RWPE1 (cell line): ENCODE results near the gene HDAC11.

Experiments
- CTCF ChIA-PET: fragments of 350-600 bp; sonication (Branson Sonifier 250); formaldehyde crosslinking; extraction: SDS; loops from one replicate; lab custom pipeline; 2021; lab: Yijun Ruan, JAX
- POLR2A ChIA-PET: fragments of 400-600 bp; formaldehyde crosslinking; extraction: SDS; loops from one replicate; lab custom pipeline; 2020; ENCODE audit warnings: antibody characterized with exemption; ENCODE audit not compliant: low non-redundant PET; lab: Yijun Ruan, JAX
- DNase-seq: peaks from one replicate; pipeline ENCODE4 v3.0.0; 2012; ENCODE audit warnings: low spot score
- H3K27ac ChIP-seq: fragments of 450-650 bp; 2 replicates; pipeline ENCODE4 v1.5.1; 2017
- TF ChIP-seq, protein P1 (sequence below): fragments of 450-650 bp; conservative IDR thresholded peaks from 2 replicates; pipeline ENCODE4 v1.5.1; 2017; ENCODE audit warnings: low read depth, mild to moderate bottlenecking

Gene HDAC11

DNA sequence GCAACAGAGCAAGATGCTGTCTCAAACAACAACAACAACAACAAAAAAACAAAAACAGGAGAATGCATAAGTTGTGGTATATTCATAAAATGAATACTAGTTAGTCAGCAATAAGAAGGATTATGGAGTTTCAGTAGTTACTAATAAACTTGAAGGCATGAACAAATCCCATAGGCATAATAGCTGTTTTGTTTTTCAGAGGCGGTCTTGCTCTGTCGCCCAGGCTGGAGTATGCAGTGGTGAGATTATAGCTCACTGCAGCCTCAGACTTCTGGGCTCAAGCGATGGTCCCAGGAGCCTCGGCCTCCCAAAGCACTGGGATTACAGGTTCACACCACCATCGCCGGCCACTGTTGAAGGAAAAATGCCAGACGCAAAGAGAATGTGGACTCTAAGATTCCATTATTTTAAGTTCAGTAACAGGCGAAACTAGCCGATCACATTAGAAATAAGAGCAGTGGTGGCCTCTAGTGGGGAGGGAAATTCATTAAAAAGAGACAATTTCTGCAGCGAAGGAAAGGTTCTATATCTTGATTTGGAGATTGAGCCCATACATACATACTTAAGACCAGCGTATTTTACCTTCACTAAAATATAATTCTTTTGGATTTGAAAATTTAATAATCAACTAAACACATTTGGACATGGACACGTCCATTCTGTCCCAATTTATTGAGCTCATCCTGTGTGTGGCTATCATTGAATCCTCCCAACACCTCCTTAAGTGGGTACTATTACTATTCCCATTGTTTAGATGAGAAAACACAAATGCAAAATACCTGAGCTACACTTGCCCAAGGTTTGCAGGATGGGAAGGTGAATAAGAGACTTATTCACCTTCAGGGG, 27.4 kb upstream of the HDAC11 start:
- DNase-seq = peak; percentile 50
- TF ChIP-seq, protein P1, sequence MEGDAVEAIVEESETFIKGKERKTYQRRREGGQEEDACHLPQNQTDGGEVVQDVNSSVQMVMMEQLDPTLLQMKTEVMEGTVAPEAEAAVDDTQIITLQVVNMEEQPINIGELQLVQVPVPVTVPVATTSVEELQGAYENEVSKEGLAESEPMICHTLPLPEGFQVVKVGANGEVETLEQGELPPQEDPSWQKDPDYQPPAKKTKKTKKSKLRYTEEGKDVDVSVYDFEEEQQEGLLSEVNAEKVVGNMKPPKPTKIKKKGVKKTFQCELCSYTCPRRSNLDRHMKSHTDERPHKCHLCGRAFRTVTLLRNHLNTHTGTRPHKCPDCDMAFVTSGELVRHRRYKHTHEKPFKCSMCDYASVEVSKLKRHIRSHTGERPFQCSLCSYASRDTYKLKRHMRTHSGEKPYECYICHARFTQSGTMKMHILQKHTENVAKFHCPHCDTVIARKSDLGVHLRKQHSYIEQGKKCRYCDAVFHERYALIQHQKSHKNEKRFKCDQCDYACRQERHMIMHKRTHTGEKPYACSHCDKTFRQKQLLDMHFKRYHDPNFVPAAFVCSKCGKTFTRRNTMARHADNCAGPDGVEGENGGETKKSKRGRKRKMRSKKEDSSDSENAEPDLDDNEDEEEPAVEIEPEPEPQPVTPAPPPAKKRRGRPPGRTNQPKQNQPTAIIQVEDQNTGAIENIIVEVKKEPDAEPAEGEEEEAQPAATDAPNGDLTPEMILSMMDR = peak; percentile 64
- peak overlapping the region; percentile 76 for H3K27ac ChIP-seq
- CTCF ChIA-PET = interaction anchor here (0.6 to 1.4 kb wide), 11 partner anchors 33 to 503 kb away, joined by 3 to 4 read pairs (median 3); partner anchors contain the start of gene NUP210
- POLR2A ChIA-PET = no interaction called here

GRCh38 chr3:13455644-13456043, 24.5 kb upstream of the HDAC11 start:
- POLR2A ChIA-PET = no interaction called here
- TF ChIP-seq, protein P1 = no peak
- CTCF ChIA-PET = no interaction called here
- no peak for DNase-seq
- peak overlapping the region; percentile 67 for H3K27ac ChIP-seq

DNA sequence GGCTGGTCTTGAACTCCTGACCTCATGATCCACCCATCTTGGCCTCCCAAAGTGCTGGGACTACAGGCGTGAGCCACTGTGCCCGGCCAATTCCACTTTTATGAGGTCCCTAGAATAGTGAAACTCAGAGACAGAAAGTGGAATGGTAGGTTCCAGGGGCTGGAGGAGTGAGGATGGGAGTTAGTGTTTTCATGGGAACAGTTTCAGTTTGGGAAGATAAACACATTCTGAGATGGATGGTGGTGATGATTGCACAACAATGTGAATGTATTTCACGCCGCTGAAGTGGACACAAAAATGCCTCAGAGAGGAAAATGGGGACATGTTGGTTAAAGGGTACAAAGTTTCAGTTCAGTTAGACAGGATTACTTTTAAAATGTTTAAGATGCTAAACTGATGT, 22.5 kb upstream of the HDAC11 start:
- ChIA-PET CTCF (interaction anchor here (0.6 to 0.7 kb wide), 2 partner anchors 190 to 332 kb away, joined by 3 to 4 read pairs; no protein-coding TSS in a partner anchor), POLR2A (no interaction called here)
- H3K27ac ChIP-seq = no peak overlapping the region
- TF ChIP-seq, protein P1 = no peak
- no peak for DNase-seq

DNA sequence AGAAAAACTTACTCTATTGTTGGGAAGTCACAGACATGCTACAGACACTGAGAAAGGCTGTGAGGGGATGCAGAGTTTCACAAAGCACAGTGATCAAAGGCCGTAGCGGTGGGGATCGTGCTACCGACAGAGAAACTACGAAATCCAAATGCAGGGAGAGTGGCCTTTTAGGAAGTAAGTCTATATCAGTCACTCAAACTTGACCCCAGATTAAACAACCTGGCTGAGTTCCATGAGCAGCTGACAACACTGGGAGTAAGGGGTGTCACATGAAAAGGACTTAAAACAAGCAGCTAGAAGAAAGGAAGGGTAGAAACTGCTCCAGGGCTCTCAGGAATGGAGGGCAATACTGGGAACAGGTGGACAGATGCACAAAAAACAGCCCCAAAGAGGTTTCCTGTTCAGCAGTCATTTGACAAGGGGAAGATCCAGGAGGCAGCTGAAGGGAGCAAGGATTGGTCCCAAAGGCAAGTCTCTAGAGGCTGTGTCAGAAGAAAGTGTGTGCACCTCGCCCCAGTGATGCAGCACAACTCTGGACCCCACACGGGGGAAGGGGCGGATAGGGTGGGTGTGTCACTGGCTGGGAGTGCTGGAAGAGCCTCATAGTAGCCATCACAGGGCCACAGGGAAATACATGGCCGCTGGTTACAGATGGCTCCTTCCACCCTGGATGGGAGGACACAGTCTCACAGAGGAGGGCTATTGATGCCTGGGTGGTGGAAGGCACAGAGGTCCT, 20.3 kb upstream of the HDAC11 start:
- DNase-seq = no peak
- CTCF ChIA-PET = no interaction called here
- POLR2A ChIA-PET = no interaction called here
- H3K27ac ChIP-seq = no peak overlapping the region
- TF ChIP-seq, protein P1 = no peak

GRCh38 chr3:13460341-13460736, 19.8 kb upstream of the HDAC11 start:
- no peak overlapping the region for H3K27ac ChIP-seq
- no peak for DNase-seq
- TF ChIP-seq, protein P1 = no peak
- ChIA-PET CTCF (no interaction called here), POLR2A (no interaction called here)

DNA sequence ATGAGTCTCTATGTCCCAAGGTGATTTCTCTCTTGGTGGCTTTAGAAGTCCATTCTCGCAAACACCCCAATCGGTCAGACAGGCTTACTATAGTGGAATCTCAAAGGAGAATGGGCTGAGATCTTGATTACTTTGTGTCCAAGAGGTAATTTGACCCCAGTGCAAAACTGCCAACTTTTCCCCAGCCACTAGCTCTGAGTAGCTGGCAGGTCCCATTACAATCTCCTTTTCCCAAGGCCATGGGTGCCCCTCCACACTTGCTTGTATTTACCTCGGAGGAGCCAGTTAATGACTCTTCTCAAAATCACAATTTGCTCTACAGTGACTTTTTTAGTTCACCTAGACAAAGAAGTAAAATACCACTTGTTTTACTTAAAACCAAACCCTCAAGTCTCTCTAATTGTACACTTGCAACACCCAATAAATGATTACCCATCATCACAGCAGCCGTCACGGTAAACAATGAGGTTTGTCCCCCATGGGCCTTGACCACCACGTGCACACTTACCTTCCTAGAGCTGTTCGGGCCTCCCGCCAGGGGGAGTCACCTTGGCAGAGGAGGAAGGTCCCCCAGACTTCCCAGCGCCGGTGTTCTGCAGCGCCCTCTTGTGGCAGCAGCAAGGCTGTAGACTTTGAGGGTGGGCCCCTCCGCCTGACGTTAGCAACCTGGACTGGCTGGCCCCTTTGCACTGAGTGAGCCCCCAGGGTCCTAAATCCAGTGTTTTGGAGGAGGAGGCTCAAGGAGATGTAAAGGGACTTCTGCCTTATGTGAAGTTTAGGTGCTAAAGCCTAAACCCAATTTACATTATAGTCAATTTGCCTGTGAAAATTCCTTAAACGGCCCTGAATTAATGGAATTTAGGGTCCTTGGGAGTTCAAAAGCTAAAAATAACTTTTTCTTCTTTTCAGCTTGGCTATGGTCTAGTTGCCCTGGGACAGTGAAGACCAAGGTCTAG, 18.7 kb upstream of the HDAC11 start:
- POLR2A ChIA-PET = no interaction called here
- peak; percentile 33 for DNase-seq
- CTCF ChIA-PET = no interaction called here

More for the DNA sequence above, 18.7 kb upstream of the HDAC11 start:
- TF ChIP-seq, protein P1 = peak; percentile 58
- no peak overlapping the region for H3K27ac ChIP-seq
